Uterus (tissue), 2 donors: ENCODE data around the gene UFC1.

ENCODE experiments used
- CTCF ChIP-seq, 4 experiments: fragments of 200-600 bp in 2 of 4; fragments of 450-650 bp in 2 of 4; sonication (generic) in 2 of 4; IDR thresholded peaks; one replicate each; pipeline ENCODE4 v1.5.1; 2016 to 2019; ENCODE audit warnings: antibody characterized with exemption in 4 of 4, mild to moderate bottlenecking in 2 of 4, moderate library complexity in 1 of 4
- POLR2A ChIP-seq, 2 donors: fragments of 450-650 bp; IDR thresholded peaks; one replicate each; pipeline ENCODE4 v1.6.1; 2016; ENCODE audit warnings: antibody characterized with exemption in 2 of 2, mild to moderate bottlenecking in 1 of 2, moderate library complexity in 1 of 2

DNA sequence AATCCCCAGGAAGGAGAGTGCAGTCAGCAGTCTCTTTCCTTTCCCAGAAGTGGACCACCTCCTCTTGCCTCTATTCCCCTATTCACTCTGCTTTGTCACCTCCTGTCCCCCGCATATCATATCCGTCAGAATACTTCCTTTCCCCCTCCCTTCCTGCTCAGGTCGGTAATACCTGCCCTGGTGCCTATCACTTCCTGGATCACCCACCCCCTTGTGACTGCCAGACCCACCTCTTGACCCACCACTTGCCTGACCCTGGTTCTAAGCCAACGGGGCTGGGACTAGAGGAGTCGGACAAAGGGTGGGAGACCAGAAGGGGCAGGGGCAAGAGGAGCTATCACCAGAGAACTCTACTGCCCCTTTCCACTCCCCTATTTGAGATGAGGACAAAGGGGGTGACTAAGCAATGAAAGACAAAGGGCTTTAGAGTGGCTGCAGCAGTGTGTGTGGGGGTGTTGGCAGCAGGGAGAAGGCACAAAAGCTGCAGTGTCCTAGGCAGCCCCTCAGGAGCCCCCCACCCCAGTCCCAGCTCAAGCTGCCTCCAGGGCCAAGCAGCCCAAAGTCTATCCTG is 46.7 kb downstream of the UFC1 start:
- no peak for TF ChIP-seq CTCF (IDR thresholded peaks at IDR 0.05)
- TF ChIP-seq POLR2A (IDR thresholded peaks at IDR 0.05) = no peak
